ELR (cell line): ENCODE measurements around the gene FAM83C.
A peak's percentile ranks its signal among the peaks of the same experiment; 100 is the strongest.
"Not testable (repeated sequence)": the region's sequence is repeated elsewhere in the genome, so short reads cannot be mapped to it uniquely, and the experiment has no call there.

ENCODE experiments used
- DNase-seq: peaks from one replicate; pipeline ENCODE4 v3.0.0-alpha.2; 2015; ENCODE audit warnings: low read depth

Gene FAM83C

DNA sequence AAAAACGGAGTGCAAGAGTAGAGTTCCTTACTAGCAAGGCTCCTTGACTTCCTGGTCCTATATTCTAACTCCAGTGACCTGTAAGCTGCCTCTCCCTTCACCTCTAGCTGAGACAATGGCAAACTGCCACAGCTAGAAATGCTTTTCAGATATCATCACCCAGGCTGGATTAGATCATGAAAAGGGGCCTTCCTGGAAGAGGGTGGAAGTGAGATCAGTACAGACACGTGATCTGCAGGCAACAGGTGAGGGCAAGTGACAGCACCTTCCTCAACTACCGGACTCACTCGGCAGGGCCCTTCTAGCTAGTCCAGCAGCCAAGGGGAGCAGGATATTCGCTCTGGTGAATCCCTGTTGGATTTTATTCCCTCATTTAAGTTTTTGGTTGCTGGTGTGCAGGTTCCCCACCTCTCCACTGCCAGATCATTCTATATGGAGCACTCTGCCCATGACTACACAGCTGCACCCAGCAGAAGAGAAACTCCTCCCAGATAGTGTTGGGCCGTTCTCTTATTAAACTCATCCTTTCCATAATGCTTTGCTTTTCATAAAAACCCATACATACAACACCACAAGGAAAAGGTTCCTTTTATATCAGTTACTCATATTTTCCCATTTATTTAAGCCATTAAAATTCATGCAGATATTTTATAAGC, 26.4 kb upstream of the FAM83C start:
- DNase-seq, result peak; percentile 98

DNA sequence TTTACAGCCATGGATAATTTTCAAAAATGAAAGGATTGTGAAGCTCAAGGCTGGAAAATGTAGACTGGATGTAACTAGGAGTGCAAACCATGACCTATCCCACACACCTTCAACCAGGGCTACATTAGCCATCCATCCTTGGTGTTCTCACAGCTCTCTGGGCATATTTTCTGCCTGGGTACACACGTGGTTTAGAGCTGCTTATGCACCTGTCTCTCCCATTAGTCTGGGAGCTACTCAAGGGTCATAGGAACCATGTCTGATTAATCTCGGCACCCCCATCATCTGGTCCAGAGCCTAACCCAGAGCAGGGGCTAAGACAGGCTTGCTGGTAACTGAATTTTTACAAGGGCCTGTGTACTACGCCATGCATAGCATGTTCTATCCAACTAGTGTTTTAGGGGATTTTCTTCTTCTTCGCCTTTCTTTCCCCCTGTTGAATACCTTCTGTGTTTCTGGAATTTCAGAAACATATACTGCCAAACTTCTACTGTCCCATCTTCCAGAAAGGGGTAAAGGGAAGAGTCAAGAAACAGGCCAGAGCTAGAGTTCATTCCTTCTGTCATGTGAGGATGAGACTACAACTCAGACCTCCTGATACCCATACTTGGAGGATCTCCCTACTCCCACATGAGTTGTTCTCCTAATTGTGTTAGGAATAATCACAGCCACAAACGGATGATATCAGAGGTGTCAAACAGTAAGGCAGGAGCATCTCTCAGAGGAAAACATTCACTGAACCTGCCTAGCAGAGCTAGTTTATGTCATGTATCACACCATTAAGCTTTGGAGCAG, 25.4 kb upstream of the FAM83C start:
- no peak for DNase-seq

DNA sequence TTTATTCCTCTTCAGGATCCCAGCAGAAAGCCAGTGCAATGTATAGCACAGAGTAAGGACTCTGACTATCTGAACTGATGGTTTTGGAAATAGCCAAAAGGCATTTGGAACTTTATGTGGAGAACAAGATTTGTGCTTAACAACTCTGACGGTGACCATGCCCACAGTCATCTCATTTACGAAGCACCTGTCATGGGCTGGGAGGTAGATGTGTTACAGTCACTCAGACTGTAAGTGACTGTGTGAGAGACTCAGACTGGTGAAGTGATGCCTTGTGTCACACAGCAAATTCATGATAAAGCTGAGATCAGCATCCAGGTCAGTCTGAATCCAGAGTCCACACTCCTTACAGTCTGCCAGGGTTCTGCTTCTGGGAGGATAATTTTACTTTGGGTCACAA, 23.9 kb upstream of the FAM83C start:
- DNase-seq, result no peak

DNA sequence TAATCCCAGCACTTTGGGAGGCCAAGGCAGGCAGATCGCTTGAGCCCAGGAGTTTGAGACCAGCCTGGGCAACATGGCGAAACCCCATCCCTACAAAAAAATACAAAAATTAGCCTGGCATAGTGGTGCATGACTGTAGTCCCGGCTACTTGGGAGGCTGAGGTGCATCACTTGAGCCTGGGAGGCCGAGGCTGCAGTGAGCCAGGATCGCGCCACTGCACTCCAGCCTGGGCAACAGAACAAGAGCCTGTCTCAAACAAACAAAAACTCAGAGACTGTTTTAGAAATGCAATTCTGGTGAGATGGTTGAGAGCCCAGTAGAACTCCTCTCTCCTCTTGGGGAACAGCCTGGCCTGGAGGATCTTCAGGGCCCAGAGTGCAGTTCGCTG, 23.4 kb upstream of the FAM83C start:
- DNase-seq, result not testable (repeated sequence)

DNA sequence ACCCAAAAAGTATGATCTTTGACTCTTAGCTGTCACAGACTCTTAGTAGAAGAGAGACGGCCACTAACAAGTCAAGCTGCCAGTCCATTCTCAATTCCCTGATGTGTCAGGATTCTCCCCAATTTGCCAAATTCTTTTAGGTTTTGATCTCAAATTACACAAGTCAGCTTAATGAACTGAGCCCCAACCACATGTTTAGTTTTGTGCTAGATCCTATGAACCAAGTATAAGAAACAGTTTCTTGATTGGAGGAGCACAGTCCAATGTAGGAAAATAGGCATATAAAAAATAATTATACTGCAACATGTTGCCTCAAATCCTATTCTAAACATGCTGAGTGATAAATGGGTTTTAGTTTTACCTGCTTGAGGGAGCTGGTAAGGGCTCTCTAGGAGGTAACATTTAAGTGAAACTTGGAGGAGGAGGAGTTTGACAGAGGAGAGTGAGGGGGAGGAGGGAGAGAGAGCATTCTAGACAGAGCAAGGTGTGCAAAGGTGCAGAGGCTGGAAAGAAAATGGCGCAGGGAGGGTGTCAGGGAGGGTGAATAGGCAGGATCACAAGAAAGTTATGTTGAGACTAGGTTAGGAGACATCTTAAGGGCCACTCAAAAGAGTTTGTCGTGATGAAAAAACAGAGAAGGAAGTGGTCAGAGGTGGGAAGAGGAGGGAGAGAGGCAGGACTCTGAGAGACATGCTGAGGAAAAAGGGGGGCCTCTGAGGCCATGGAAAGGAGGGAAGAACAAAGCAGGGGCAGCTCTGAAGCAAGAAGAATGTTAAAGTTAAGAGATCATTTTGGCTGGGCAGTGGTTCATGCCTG, 22.8 kb upstream of the FAM83C start:
- DNase-seq, result no peak

DNA sequence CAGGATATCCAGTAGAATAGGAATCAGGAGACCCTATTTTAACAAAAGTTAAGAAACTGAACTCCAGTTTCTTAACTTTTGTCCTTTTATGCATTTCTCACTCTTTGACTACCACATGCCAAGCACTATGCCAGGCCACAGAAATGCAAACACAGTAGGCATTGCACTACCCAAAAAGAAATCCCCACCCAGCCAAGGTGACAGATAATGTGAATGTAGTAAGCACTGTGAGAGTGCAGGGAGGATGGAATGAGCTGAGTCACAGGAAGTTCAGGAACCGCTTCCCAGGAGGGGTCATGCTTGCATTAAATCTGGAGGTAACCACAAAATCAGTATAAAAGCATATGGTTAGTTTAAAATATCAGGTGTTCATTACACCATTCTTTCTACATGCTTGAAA, 20.1 kb upstream of the FAM83C start:
- DNase-seq, result peak; percentile 99

DNA sequence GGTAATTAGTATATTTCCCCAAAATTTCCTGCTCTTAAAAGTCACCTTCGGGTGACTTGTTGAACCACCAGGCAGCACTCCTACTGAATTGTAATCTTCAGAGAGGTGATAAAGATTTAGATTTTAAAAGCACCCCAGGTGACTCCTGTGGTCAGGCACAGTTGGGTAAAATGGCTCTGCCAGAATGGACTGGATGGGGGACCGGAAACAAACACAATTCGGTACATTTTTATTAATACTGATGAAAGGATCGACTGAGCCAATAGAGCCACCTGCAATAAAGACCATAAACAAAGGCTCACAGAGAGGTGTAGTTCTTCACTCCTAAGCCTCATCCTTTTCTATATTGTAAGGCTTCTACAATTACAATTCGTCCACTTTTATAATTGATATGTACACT, 19.6 kb upstream of the FAM83C start:
- no peak for DNase-seq

DNA sequence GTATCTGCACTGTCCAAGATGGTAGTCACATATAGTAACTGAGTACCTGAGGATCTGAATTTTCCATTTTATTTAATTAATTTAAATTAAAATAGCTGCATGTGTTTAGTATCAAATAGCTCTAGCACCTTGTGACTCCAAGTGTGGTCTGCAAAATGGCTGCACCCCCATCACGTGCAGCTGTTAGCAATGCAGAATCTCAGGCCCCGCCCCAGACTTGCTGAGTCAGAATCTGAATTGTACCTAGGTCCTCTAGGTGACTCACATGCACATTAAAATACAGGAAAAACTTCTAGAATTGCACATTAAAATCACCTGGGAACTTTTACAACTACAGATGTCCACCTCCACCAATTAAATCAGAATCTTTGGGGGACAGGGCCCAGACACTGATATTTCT, 19.2 kb upstream of the FAM83C start:
- peak; percentile 96 for DNase-seq

DNA sequence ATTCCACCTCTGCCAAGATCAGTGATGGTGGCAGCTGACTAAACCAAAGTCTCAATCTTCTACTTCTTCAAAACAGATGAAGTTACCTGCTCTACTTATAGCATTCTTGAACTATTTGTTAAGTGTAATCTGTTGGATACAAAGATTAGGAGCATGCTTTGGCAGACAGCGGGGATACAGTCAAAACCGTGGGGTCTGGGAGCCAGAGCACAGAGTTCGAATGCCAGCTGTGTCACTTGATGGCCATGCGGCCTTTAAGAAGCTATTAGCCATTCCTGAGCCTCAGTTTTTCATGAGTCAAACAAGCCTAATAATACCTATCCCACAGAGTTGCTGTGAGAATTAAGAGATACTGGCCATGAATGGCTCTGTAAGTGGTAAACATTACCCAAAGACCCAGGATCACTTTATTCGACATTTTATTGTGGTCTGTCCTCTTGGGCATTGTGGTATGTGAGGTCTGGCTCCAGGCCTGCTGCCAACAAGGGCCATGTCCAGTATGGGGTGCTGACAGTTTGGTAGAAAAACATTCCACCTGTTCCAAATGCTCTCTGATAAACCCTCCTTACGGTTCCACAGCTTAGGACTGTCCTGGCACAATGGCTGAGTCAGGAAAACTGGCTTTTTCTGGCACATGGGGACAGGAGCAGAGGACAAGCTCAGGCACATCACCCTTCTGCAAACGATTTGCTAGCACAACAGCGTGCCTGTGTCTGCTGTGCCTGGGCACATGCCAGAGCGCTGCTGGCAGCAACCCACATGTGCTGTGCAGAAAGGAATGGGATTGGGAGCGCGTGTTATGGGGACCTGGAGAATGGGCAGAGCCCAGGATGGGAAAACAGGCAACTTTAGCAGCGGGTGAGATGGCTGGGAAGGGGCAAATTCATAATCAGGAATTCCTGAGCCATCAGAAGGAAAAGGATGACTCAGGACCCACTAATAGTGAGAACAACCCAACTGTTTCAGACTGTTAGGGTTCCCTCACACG, 15.7 kb upstream of the FAM83C start:
- DNase-seq, result peak; percentile 99

DNA sequence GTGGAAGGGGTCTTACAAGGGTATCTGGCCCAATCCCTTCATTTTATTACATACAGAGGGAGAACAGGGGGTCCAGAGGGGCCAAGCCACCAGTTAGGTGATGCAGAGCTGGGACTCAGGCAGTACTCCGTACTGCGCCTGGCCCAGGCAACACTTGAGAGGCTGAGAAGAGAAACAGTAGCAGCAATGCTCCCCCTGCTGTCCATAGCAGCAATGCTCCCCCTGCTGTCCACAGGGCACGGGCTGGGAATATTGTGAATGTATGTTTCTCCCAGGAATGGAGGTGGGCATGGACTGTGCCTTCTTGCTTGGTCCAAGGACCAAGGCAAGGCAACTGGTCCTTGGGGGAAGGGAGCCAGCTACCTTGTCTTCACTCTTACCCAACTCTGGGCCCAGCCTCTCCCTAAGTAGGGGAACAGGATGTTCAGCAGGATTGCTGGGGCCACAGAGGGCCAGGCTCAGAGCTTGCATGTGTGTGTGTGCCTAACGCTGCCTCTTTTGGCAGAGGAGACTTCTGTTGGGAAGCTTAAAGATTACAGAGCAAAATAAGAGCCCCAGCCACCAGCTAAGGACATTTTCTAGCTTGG, 14.8 kb upstream of the FAM83C start:
- peak; percentile 95 for DNase-seq

DNA sequence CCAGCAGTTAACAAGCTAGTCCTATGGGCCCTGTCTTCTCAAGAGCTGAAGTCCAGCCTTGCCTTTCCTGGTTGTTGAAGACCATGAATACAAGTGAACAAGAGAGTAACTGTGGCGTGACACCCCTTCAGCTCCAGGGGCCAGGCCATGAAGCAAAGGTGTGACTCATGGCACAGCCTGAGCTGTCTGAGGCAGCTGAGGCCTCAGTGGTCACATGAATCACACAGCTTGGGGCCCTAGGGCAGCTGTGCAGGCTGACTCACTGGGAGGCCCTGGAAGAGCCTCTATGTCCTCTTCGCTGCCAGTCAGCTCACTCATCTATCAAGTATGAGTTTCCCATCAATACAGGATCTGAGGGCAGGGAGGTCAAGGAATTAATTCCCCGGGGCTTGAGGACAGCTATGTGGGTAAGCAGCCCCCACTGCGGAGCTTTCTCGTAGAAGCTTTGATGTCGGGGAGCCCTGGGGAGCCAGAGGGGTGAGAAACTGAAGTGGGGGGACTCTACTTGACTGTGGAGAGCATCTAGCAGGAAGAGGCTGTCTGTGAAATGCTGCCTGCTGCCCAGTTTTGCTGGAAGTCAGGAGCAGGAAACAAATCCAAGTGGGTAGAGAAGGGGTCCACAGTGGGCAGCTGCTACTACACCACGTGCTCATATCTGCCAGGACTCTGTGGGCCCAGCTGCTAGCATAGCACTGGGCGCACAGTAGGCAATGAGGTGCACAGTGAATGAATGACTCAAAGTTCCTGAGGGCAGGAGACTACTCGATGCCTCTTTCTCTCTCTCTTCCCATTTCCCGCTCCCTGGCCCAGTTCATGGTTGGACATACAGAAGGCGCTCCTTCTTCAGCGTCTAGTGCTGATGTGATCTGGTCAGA, 13.7 kb upstream of the FAM83C start:
- DNase-seq, result peak; percentile 100

DNA sequence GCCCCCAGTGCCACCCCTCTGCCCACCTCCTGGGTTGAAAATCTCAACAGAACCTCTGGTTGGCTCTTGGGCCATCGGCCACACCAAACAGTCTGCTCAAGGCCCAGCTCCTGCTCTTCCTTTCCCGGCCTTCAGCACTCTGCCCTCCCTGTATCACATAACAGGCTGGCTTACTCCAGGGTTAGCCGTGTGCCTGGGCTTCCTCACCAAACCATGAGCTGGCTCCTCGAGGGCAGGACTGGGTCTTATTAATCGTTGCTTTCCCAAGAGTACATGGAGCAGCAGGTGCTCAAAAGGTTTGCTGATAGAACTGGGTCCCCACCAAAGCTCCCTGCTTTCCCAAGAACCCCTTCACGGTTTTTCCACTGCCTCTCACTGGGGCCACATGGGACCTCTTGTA, 12.7 kb upstream of the FAM83C start:
- peak; percentile 44 for DNase-seq

DNA sequence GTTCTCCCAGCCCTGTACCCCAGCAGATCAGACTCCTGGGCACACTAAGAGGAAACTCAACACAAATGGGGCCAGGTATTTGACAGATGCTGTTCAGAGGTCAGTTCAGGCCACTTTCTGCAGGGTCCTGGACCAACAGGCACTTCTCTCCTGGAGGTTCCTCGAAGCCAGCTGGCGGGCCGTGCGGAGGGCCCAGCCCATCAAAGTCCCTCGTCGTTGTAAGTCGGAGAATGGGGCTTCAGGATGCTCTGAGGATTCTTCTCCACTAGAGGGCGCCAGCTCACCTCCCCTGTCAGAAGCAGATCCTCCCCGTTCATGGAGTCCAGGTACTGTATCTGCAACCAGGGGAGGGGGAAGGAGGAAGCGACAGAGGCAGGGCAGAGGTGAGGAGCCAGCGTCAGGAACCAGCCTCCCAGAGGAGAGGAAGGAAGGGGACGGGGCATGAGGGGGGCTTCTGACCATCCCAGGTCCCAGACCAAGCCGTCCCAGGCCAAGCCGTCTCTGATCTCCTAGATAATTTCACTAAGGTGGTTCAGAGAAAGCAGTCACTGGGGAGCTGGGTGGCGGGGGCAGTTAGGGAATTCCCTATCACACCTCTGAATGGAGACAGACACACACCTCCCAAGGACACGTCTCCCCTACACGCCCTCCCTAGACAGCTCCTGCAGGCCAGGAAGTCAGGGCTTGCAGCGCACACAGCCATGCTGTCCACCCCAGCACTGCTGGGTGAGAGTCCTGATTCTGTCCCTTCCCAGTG, 11.7 kb upstream of the FAM83C start:
- DNase-seq, result peak; percentile 97

DNA sequence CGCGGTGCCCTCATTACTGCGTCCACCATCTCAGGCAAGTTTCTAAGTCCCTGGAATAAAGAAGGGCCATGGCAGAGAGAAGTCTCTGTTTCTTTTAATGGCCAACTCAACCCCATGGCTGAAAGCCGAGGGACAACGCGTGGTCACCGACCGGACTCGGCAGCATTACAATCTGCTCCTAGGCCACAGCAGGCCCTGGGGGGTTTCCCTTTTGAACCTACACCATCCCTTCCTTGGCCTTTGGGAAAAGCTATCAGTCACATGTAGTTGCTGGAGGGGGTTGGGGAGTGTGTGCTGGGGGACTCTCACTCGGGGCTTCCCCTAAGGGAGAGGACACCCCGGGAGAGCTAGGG, 11.1 kb upstream of the FAM83C start:
- no peak for DNase-seq

DNA sequence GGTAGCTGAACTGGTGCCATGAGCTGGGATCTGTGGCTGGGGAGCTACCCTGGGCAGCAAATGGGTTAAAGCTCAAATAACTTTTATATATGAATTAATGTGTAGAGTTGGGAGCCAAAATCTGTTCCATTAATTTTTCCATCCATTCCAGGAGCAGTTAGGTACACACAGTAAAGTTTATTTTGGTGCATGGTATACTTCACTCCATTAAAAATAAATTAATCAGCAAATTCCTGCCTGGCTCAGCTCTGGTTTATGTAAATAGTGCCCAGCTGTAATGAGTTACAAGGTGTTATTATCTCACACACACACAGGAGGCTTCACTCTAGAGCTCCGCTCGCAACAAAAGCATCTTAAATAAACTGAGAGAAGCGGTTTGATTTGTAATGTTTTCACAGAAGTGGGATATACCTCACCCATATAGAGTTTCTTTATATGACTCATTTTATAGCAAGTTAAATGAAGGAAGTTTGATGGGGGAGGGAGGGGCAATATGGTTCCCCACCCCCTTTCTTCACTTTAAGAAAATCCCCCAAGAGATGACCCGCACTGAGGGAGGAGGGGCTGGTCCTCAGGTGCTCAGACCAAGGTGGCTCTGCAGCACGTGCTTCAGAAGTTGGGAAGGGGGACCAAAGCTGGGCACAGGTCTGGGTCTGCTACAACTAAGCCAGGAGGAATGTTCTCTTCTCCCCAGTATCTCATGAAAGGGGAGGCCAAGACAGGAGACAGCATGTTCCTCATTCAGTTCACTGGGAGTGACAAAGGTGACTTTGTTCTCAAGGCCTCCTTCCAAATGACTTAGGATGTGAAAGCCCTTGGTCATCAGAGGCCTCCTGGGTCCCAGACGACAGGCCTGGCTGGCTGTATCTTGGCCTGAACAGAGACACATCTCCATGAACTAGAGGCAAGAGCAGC, 10.5 kb upstream of the FAM83C start:
- DNase-seq, result peak; percentile 78

DNA sequence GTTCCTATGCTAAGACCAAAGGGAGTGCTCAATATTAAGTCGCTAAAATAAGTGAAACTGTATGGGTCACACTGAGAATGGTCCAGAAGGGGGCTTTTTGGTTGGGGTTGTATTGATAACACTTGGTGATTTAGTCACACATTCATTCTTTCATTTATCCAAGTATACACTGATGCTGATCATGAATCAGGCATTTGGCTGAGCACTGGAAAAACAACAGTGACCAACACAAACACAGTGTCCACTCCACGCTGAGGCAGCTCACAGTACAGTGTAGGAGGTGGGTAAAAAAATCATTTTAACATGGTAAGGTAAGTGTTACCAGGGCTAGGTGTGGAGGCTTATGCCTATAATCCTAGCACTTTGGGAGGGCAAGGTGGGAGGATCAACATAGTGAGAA, 9.2 kb upstream of the FAM83C start:
- DNase-seq, result no peak

DNA sequence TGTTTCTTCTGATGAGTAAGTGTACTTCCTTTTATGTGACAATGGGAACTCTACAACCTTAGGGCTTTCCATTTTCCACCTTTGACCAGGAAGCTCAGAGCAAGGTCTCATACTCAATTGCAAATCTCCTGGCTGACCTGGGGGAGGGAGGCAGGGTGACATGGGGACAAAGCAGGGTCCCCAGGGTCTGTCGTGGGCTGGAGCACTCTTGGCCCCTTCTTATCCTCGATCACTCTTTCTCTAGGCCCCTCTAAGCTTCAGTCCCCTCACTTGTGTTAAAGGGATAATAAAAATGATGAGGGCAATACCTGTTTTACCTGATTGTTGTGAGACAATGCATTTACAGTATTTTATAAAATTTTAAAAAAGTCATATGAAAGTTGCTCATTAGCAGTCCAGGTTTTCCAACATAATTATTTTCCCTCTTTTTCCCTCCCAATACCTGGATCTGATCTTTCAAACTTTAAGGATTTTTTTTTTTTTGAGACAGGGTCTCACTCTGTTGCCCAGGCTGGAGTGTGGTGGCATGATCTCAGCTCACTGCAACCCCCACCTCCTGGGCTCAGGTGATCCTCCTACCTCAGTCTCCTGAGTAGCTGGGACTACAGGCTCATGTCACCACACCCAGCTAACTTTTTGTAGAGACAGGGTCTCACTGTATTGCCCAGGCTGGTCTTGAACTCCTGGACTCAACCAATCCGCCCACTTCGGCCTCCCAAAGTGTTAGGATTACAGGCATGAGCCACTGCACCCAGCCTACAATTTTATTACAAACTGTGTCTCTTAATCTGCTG, 8.4 kb upstream of the FAM83C start:
- no peak for DNase-seq

DNA sequence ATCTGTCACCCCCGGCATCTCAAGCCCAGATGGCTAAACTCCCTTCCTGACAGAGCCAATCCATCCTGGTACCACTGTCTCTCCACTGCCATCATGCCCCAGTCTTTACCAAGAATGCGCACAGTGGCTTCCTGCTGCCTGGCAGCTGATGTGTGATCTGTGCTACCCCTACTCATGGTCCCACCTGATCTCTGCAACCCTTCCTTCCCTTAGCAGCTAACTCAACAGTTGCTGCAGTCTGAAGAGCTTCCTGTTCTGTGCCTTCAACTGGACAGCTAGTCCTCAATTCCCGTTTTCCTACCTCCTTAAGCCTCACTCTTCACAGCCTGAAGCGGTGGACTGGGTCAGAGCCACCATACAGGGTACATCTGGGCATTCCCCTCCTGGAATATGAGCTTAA, 7.6 kb upstream of the FAM83C start:
- DNase-seq, result no peak
